Endothelial cell of umbilical vein (primary cell): Measurements from ENCODE around the gene PPP1R1C. TPM values are rescaled to one million over a fixed set of nuclear protein-coding genes. Genes with fewer than 3 reads are reported as not detected.

ENCODE experiments used
- BruUV-seq: library from RNA; stranded (reverse); fragments of 400-500 nt; replicated peaks from 2 replicates; lab custom pipeline; 2021; lab: Mats Ljungman, UMichigan
- CTCF ChIA-PET: fragments of 300-600, 350-600 bp; sonication (Branson Sonifier 250); formaldehyde crosslinking; loops from one replicate; lab custom pipeline; 2021; ENCODE audit warnings: antibody characterized with exemption, inconsistent platforms; lab: Charles Lee
- POLR2A ChIA-PET: fragments of 300-600, 350-600 bp; sonication (Branson Sonifier 250); formaldehyde crosslinking; loops from one replicate; lab custom pipeline; 2021; ENCODE audit warnings: antibody characterized with exemption, inconsistent platforms; lab: Charles Lee
- DNase-seq: peaks from one replicate; pipeline ENCODE4 v3.0.0-alpha.2; 2011; ENCODE audit warnings: low read depth, low spot score
- FAIRE-seq: peaks from 2 replicates; lab custom pipeline; 2011; peaks lifted over from hg19 to GRCh38; lab: Jason Lieb, UNC
- H2AFZ ChIP-seq: 2 replicates; pipeline ENCODE4 v1.6.0; 2012; ENCODE audit warnings: low read depth, low read length, control low read depth, inconsistent platforms
- H3K27ac ChIP-seq: 2 replicates; pipeline ENCODE4 v1.5.1; 2011; ENCODE audit warnings: low read depth, mild to moderate bottlenecking, control low read depth, low read length, moderate library complexity; ENCODE audit not compliant: insufficient read depth
- H3K27me3 ChIP-seq, 2 experiments: 2 replicates each; pipeline versions ENCODE4 v1.6.0 to v1.6.1; 2011; ENCODE audit warnings: low read length in 2 of 2, mixed read lengths in 1 of 2; ENCODE audit not compliant: control insufficient read depth in 2 of 2, insufficient read depth in 2 of 2
- H3K36me3 ChIP-seq, 2 experiments: 2 replicates in 1 of 2; 3 replicates in 1 of 2; pipeline ENCODE4 v1.5.1; 2011; ENCODE audit warnings: low read length in 2 of 2, mild to moderate bottlenecking in 1 of 2, moderate library complexity in 1 of 2; ENCODE audit not compliant: control insufficient read depth in 2 of 2, insufficient read depth in 2 of 2; ENCODE audit errors: extremely low read depth in 1 of 2
- H3K4me1 ChIP-seq: 3 replicates; pipeline ENCODE4 v1.5.1; 2011; ENCODE audit warnings: mild to moderate bottlenecking, low read length; ENCODE audit not compliant: control insufficient read depth, insufficient read depth; ENCODE audit errors: extremely low read depth
- H3K4me2 ChIP-seq: 2 replicates; pipeline ENCODE4 v1.6.1; 2011; ENCODE audit warnings: low read length, control low read depth, mixed read lengths; ENCODE audit not compliant: insufficient read depth
- H3K4me3 ChIP-seq, 3 experiments: fragments of 200-600 bp in 1 of 3; sonication (generic), shearing (Covaris generic) in 1 of 3; replicated peaks in 1 of 3; 2 replicates each; pipeline ENCODE4 v1.5.1; 2011 to 2016; ENCODE audit warnings: control low read depth in 3 of 3, low read length in 3 of 3, mild to moderate bottlenecking in 2 of 3, inconsistent platforms in 1 of 3, low read depth in 1 of 3, moderate library complexity in 1 of 3; ENCODE audit not compliant: insufficient read depth in 1 of 3
- H3K79me2 ChIP-seq: 2 replicates; pipeline ENCODE4 v1.6.0; 2012; ENCODE audit warnings: low read length, inconsistent platforms; ENCODE audit not compliant: control insufficient read depth, insufficient read depth
- H3K9ac ChIP-seq: replicated peaks from 2 replicates; pipeline ENCODE3; 2011; ENCODE audit warnings: low read length, control low read depth; ENCODE audit not compliant: insufficient read depth; ENCODE audit errors: extremely low read depth
- H3K9me1 ChIP-seq: replicated peaks from 3 replicates; pipeline ENCODE4 v1.6.0; 2011; ENCODE audit warnings: mild to moderate bottlenecking, low read length; ENCODE audit not compliant: control insufficient read depth, insufficient read depth; ENCODE audit errors: extremely low read depth
- H3K9me3 ChIP-seq: replicated peaks from 2 replicates; pipeline ENCODE4 v1.5.1; 2012; ENCODE audit warnings: low read length, inconsistent platforms; ENCODE audit not compliant: control insufficient read depth, insufficient read depth
- H4K20me1 ChIP-seq: replicated peaks from 2 replicates; pipeline ENCODE3; 2011; ENCODE audit warnings: mild to moderate bottlenecking, low read length; ENCODE audit not compliant: control insufficient read depth, insufficient read depth; ENCODE audit errors: extremely low read depth
- CTCF ChIP-seq, 2 donors: IDR thresholded peaks; 1 replicate in 1 of 2; 2 replicates in 1 of 2; pipeline ENCODE4 v1.5.1; 2011; ENCODE audit warnings: low read length in 2 of 2, mild to moderate bottlenecking in 2 of 2, moderate library complexity in 2 of 2, control low read depth in 1 of 2, inconsistent platforms in 1 of 2, low read depth in 1 of 2; ENCODE audit not compliant: insufficient read depth in 1 of 2; ENCODE audit errors: extremely low read depth in 1 of 2
- EZH2 ChIP-seq: IDR thresholded peaks from 2 replicates; pipeline ENCODE4 v1.6.1; 2012; ENCODE audit warnings: borderline replicate concordance, low read depth, mild to moderate bottlenecking, moderate library complexity, low read length, inconsistent platforms; ENCODE audit not compliant: severe bottlenecking
- FOS ChIP-seq: IDR thresholded peaks from 2 replicates; pipeline ENCODE4 v1.6.1; 2011; ENCODE audit warnings: mild to moderate bottlenecking, low read length, moderate library complexity, borderline replicate concordance; ENCODE audit not compliant: insufficient read depth
- GATA2 ChIP-seq: IDR thresholded peaks from 2 replicates; pipeline ENCODE4 v1.7.0; 2011; ENCODE audit warnings: low read depth, mild to moderate bottlenecking, moderate library complexity, mixed read lengths, low read length; ENCODE audit not compliant: insufficient read length, insufficient read depth
- JUN ChIP-seq: IDR thresholded peaks from 2 replicates; pipeline ENCODE4 v1.6.1; 2011; ENCODE audit warnings: borderline replicate concordance, low read depth; ENCODE audit not compliant: insufficient read length, insufficient read depth
- MAX ChIP-seq: IDR thresholded peaks from 2 replicates; pipeline ENCODE4 v1.6.1; 2011; ENCODE audit not compliant: insufficient read depth, insufficient read length
- MYC ChIP-seq: IDR thresholded peaks from one replicate; pipeline ENCODE4 v1.6.1; 2011; ENCODE audit warnings: mild to moderate bottlenecking, low read depth, low read length
- POLR2A ChIP-seq: IDR thresholded peaks from 2 replicates; pipeline ENCODE4 v1.6.1; 2012; ENCODE audit warnings: low read depth, mild to moderate bottlenecking, control low read depth, low read length
- POLR2AphosphoS5 ChIP-seq: IDR thresholded peaks from 2 replicates; pipeline ENCODE4 v1.6.1; 2012; ENCODE audit warnings: low read depth, mild to moderate bottlenecking, control low read depth, low read length, moderate library complexity; ENCODE audit not compliant: insufficient read depth
- dilution Hi-C: fragments of 300-500 bp; cut with MboI; formaldehyde crosslinking; loops from one replicate; pipeline ENCODE4 v1.15.0; 2019; ENCODE audit warnings: low sequenced_read_pairs; ENCODE audit not compliant: extremely low pct_ligation_motif_present
- intact Hi-C: fragments of 100-400 bp; cut with micrococcal nuclease; formaldehyde crosslinking; loops from one replicate; pipeline ENCODE4 v1.10.0; 2022
- polyA plus RNA-seq, 4 experiments: library from polyadenylated mRNA; depleted of rRNA in 3 of 4; stranded (reverse) in 3 of 4; unstranded in 1 of 4; fragments of >200 nt; gene quantifications; 2 replicates each; pipeline versions ENCODE4 v1.2.1 to v1.2.3, GENCODE V29; 2011 to 2012; ENCODE audit warnings: missing spikeins in 1 of 4
- total RNA-seq: library from RNA; stranded (reverse); gene quantifications from 2 replicates; pipeline ENCODE4 v1.2.3, GENCODE V29; 2021

Gene PPP1R1C
- total and polyA plus RNA-seq, 2 donors (not counting 3 experiments of a cell fraction or from before 2014, with no cell fraction given): 0.26 TPM; not detected in 1

- BruUV-seq: no TSS peak
Observed at GRCh38 chr2:182088681-182089320, 103.1 kb downstream of the PPP1R1C start.

More at GRCh38 chr2:182088681-182089320, 103.1 kb downstream of the PPP1R1C start:
- H3K4me3 ChIP-seq: no peak overlapping the region
- H4K20me1 ChIP-seq: no peaks in the 10 kb centered on the region
- no peaks in the 10 kb centered on the region for H3K9me1 ChIP-seq
- peaks cover 3% of the 10 kb centered on the region for H3K4me1 ChIP-seq
- H3K79me2 ChIP-seq: no peaks in the 10 kb centered on the region
- no peak for TF ChIP-seq MYC
- no peak for TF ChIP-seq MAX
- TF ChIP-seq POLR2AphosphoS5: no peak
- TF ChIP-seq GATA2: no peak
- no peak for TF ChIP-seq FOS
- no peak for TF ChIP-seq JUN
- no peak for TF ChIP-seq EZH2
- TF ChIP-seq CTCF (IDR thresholded peaks at IDR 0.05; ENCODE audit: extremely low read depth in 1 of 2, insufficient read depth in 1 of 2, low read depth in 1 of 2, low read length in 2 of 2): no peak
- TF ChIP-seq POLR2A: no peak
- intact Hi-C loops: no loop called here
- H3K27ac ChIP-seq: no peak overlapping the region
- POLR2A ChIA-PET: no interaction called here
- FAIRE-seq (no peak), DNase-seq (no peak)
- H3K27me3 ChIP-seq: no peaks in the 10 kb centered on the region
- no peak overlapping the region for H3K4me2 ChIP-seq
- H3K36me3 ChIP-seq: no peaks in the 10 kb centered on the region
- no peaks in the 10 kb centered on the region for H3K9me3 ChIP-seq
- CTCF ChIA-PET: interaction anchor here (1.0 to 6.4 kb wide), 3 partner anchors 10 to 374 kb away, joined by 3 to 33 read pairs (median 4); no protein-coding TSS in a partner anchor
- dilution Hi-C loops: no loop called here
- no peak overlapping the region for H2AFZ ChIP-seq
- H3K9ac ChIP-seq: no peak overlapping the region
